HG02973 (cell line): ENCODE measurements around the gene DHRS3.

Experiments
- ATAC-seq: cut with Tn5 transposase; IDR thresholded peaks from one replicate; pipeline ENCODE4 v1.9.1; 2021; ENCODE audit warnings: moderate library complexity; ENCODE audit not compliant: unreplicated experiment

The DHRS3 gene

GRCh38 chr1:12519693-12520364 is 98.2 kb downstream of the DHRS3 start:
- ATAC-seq: no peak

- no peak for ATAC-seq
Measured at GRCh38 chr1:12518931-12519692, 98.9 kb downstream of the DHRS3 start.
